Chondrocyte (in vitro differentiated cells): ENCODE results near the gene ALDH16A1. TPM values are rescaled to one million over a fixed set of nuclear protein-coding genes. Genes with fewer than 3 reads are reported as not detected.

Experiments
- DNase-seq: peaks from one replicate; pipeline ENCODE4 v3.0.0; 2021; ENCODE audit warnings: mixed read lengths, low spot score
- H3K27ac Mint-ChIP-seq: one replicate; pipeline ENCODE4 v1.8.0; 2021; ENCODE audit warnings: mild to moderate bottlenecking, moderate library complexity, mixed read lengths; ENCODE audit not compliant: unreplicated experiment
- H3K27me3 Mint-ChIP-seq: 2 replicates; pipeline ENCODE4 v1.8.0; 2021; ENCODE audit warnings: low read depth, mixed read lengths
- H3K36me3 Mint-ChIP-seq: 2 replicates; pipeline ENCODE4 v1.8.0; 2021; ENCODE audit warnings: low read depth, mixed read lengths
- H3K4me1 Mint-ChIP-seq: 2 replicates; pipeline ENCODE4 v1.8.0; 2021; ENCODE audit warnings: low read depth, mild to moderate bottlenecking, mixed read lengths
- H3K4me3 Mint-ChIP-seq: one replicate; pipeline ENCODE4 v1.8.0; 2021; ENCODE audit warnings: mild to moderate bottlenecking, moderate library complexity, mixed read lengths; ENCODE audit not compliant: unreplicated experiment
- H3K9me3 Mint-ChIP-seq: 2 replicates; pipeline ENCODE4 v1.8.0; 2021; ENCODE audit warnings: low read depth, mixed read lengths
- CTCF ChIP-seq: fragments of 200-600 bp; sonication (generic); IDR thresholded peaks from 2 replicates; pipeline ENCODE4 v1.5.0; 2021; ENCODE audit warnings: antibody characterized with exemption, mild to moderate bottlenecking, moderate library complexity
- total RNA-seq: library from RNA; stranded (reverse); gene quantifications from 3 replicates; pipeline ENCODE4 v1.2.1, GENCODE V29; 2021

Gene ALDH16A1
- total RNA-seq, 1 donor from 2014 or later = 23.2 TPM

GRCh38 chr19:49430172-49430677 lies 22.8 kb upstream of the ALDH16A1 start:
- Mint-ChIP-seq H3K9me3 (no peaks in the 10 kb centered on the region), H3K4me3 (no peak overlapping the region), H3K27ac (no peak overlapping the region), H3K4me1 (peaks cover 11% of the 10 kb centered on the region), H3K36me3 (peaks cover 5% of the 10 kb centered on the region), H3K27me3 (peaks cover 67% of the 10 kb centered on the region)
- DNase-seq = no peak
- no peak for TF ChIP-seq CTCF

- no peak for DNase-seq
- no peak overlapping the region for H3K4me3 Mint-ChIP-seq
- H3K9me3 Mint-ChIP-seq = no peaks in the 10 kb centered on the region
- H3K27me3 Mint-ChIP-seq = peaks cover 66% of the 10 kb centered on the region
- H3K4me1 Mint-ChIP-seq = peaks cover 11% of the 10 kb centered on the region
- H3K36me3 Mint-ChIP-seq = peaks cover 3% of the 10 kb centered on the region
- no peak overlapping the region for H3K27ac Mint-ChIP-seq
- TF ChIP-seq CTCF = peak; percentile 62
Observed at GRCh38 chr19:49430678-49431329, 22.2 kb upstream of the ALDH16A1 start.

GRCh38 chr19:49431330-49431749 lies 21.7 kb upstream of the ALDH16A1 start:
- Mint-ChIP-seq H3K27ac (no peak overlapping the region), H3K9me3 (no peaks in the 10 kb centered on the region), H3K27me3 (peaks cover 66% of the 10 kb centered on the region), H3K36me3 (peaks cover 2% of the 10 kb centered on the region), H3K4me3 (no peak overlapping the region), H3K4me1 (peaks cover 11% of the 10 kb centered on the region)
- no peak for TF ChIP-seq CTCF
- DNase-seq = no peak

- no peak overlapping the region for H3K4me3 Mint-ChIP-seq
- peaks cover 66% of the 10 kb centered on the region for H3K27me3 Mint-ChIP-seq
- no peak for TF ChIP-seq CTCF
- peaks cover 1% of the 10 kb centered on the region for H3K36me3 Mint-ChIP-seq
- H3K27ac Mint-ChIP-seq = no peak overlapping the region
- no peak for DNase-seq
- H3K4me1 Mint-ChIP-seq = peaks cover 11% of the 10 kb centered on the region
- H3K9me3 Mint-ChIP-seq = no peaks in the 10 kb centered on the region
Observed at GRCh38 chr19:49432141-49433073, 20.6 kb upstream of the ALDH16A1 start.

- Mint-ChIP-seq H3K4me1 (peaks cover 4% of the 10 kb centered on the region), H3K27me3 (peaks cover 69% of the 10 kb centered on the region), H3K27ac (no peak overlapping the region), H3K36me3 (peaks cover 1% of the 10 kb centered on the region), H3K4me3 (no peak overlapping the region), H3K9me3 (no peaks in the 10 kb centered on the region)
- no peak for TF ChIP-seq CTCF
- no peak for DNase-seq
Observed at GRCh38 chr19:49433240-49433901, 19.7 kb upstream of the ALDH16A1 start.
